GM19395 (cell line): Measurements from ENCODE around the gene CDH13.

Source experiments
- ATAC-seq: cut with Tn5 transposase; IDR thresholded peaks from one replicate; pipeline ENCODE4 v1.9.1; 2021; ENCODE audit warnings: mild to moderate bottlenecking, moderate library complexity; ENCODE audit not compliant: unreplicated experiment

CDH13 gene

GRCh38 chr16:83622010-83622409, 995.2 kb downstream of the CDH13 start:
- ATAC-seq = no peak

- no peak for ATAC-seq
Observed at GRCh38 chr16:83623091-83623730, 996.4 kb downstream of the CDH13 start.

GRCh38 chr16:83623892-83624291, 997.1 kb downstream of the CDH13 start:
- no peak for ATAC-seq

- ATAC-seq = no peak
Observed at GRCh38 chr16:83624429-83625120, 997.8 kb downstream of the CDH13 start.

GRCh38 chr16:83626204-83626603, 999.4 kb downstream of the CDH13 start:
- ATAC-seq = no peak

GRCh38 chr16:83626676-83627075, 999.9 kb downstream of the CDH13 start:
- ATAC-seq = no peak

GRCh38 chr16:83627996-83628395, 1001.2 kb downstream of the CDH13 start:
- ATAC-seq = no peak

- ATAC-seq = no peak
Observed at GRCh38 chr16:83629426-83629825, 1002.7 kb downstream of the CDH13 start.

GRCh38 chr16:83629836-83630235, 1003.1 kb downstream of the CDH13 start:
- no peak for ATAC-seq

- no peak for ATAC-seq
Observed at GRCh38 chr16:83630979-83631378, 1004.2 kb downstream of the CDH13 start.

- no peak for ATAC-seq
Observed at GRCh38 chr16:83633286-83633685, 1006.5 kb downstream of the CDH13 start.

- ATAC-seq = no peak
Observed at GRCh38 chr16:83648347-83648746, 1021.6 kb downstream of the CDH13 start.

- no peak for ATAC-seq
Observed at GRCh38 chr16:83651871-83652270, 1025.1 kb downstream of the CDH13 start.

- no peak for ATAC-seq
Observed at GRCh38 chr16:83652943-83653342, 1026.2 kb downstream of the CDH13 start.

- no peak for ATAC-seq
Observed at GRCh38 chr16:83653785-83654184, 1027.0 kb downstream of the CDH13 start.

GRCh38 chr16:83660282-83660681, 1033.5 kb downstream of the CDH13 start:
- no peak for ATAC-seq

GRCh38 chr16:83661656-83662055, 1034.9 kb downstream of the CDH13 start:
- no peak for ATAC-seq

GRCh38 chr16:83666449-83666848, 1039.7 kb downstream of the CDH13 start:
- no peak for ATAC-seq

GRCh38 chr16:83669456-83669855, 1042.7 kb downstream of the CDH13 start:
- no peak for ATAC-seq

- no peak for ATAC-seq
Observed at GRCh38 chr16:83674931-83675535, 1048.3 kb downstream of the CDH13 start.

GRCh38 chr16:83676086-83676485, 1049.3 kb downstream of the CDH13 start:
- ATAC-seq = no peak

GRCh38 chr16:83680980-83681379, 1054.2 kb downstream of the CDH13 start:
- ATAC-seq = no peak
